Muscle of leg (tissue), 11 donors: ENCODE data around the gene MYD88. TPM values are rescaled to one million over a fixed set of nuclear protein-coding genes. Genes with fewer than 3 reads are reported as not detected.

Experiments
- DNase-seq: peaks from one replicate; pipeline ENCODE4 v3.0.0; 2013
- H3K27ac ChIP-seq: one replicate; pipeline ENCODE4 v1.5.1; 2013; ENCODE audit warnings: mild to moderate bottlenecking, low read length, control low read depth
- H3K27me3 ChIP-seq: one replicate; pipeline ENCODE4 v1.6.1; 2013; ENCODE audit warnings: low read length; ENCODE audit not compliant: control insufficient read depth, insufficient read depth
- H3K36me3 ChIP-seq: one replicate; pipeline ENCODE4 v1.6.1; 2013; ENCODE audit warnings: low read length; ENCODE audit not compliant: control insufficient read depth, insufficient read depth
- H3K4me1 ChIP-seq: one replicate; pipeline ENCODE4 v1.6.1; 2013; ENCODE audit warnings: low read length; ENCODE audit not compliant: control insufficient read depth, insufficient read depth
- H3K4me3 ChIP-seq: one replicate; pipeline ENCODE4 v1.5.1; 2013; ENCODE audit warnings: low read length, control low read depth
- H3K9me3 ChIP-seq: replicated peaks from 2 replicates; pipeline ENCODE4 v1.6.1; 2013; ENCODE audit warnings: low read depth, low read length; ENCODE audit not compliant: control insufficient read depth
- WGBS: methylation state at CpG from one replicate; pipeline ENCODE4 v1.1.5; 2013; ENCODE audit warnings: missing lambda C conversion rate; ENCODE audit not compliant: insufficient coverage; 5-methylcytosine and 5-hydroxymethylcytosine counted together
- polyA plus RNA-seq, 8 donors: library from polyadenylated mRNA; unstranded; fragments of 120-200 nt; gene quantifications; one replicate each; pipeline versions ENCODE4 v1.2.1 to v1.2.3, GENCODE V29; 2013; ENCODE audit warnings: inconsistent platforms in 1 of 8, low replicate concordance in 1 of 8; ENCODE audit not compliant: insufficient read length in 8 of 8, insufficient read depth in 1 of 8
- total RNA-seq: library from RNA; stranded (reverse); fragments of 120-200 nt; gene quantifications from one replicate; pipeline ENCODE4 v1.2.4, GENCODE V29; 2013

Gene MYD88
- total and polyA plus RNA-seq, 9 donors, result 3.9 to 31.2 (median 22.7) TPM

- WGBS, result no CpG with 5 or more reads among the region's 1 CpG
- Histone ChIP-seq H3K4me1 (no peaks in the 10 kb centered on the region), H3K27me3 (no peaks in the 10 kb centered on the region), H3K9me3 (peaks cover 2% of the 10 kb centered on the region), H3K27ac (no peak overlapping the region), H3K4me3 (no peak overlapping the region), H3K36me3 (peaks cover 11% of the 10 kb centered on the region)
- DNase-seq, result no peak
Observed at GRCh38 chr3:38186781-38187180, 48.3 kb downstream of the MYD88 start.

GRCh38 chr3:38190481-38190881, 52.0 kb downstream of the MYD88 start:
- Histone ChIP-seq H3K4me1 (no peaks in the 10 kb centered on the region), H3K9me3 (peaks cover 2% of the 10 kb centered on the region), H3K27ac (no peak overlapping the region), H3K4me3 (no peak overlapping the region), H3K27me3 (no peaks in the 10 kb centered on the region), H3K36me3 (peaks cover 7% of the 10 kb centered on the region)
- DNase-seq, result no peak

Other genes starting within 250 kb of the MYD88 start
- gene VILL, start 147.9 kb upstream of the MYD88 start, total RNA-seq, result 7.2 TPM
- gene VILL, start 147.9 kb upstream of the MYD88 start, polyA plus RNA-seq, result 10 to 100 TPM in 1 of 8 donors, 1 to 10 TPM in 7; 3.7 to 10.4 (median 6.9) TPM
- 14.0 TPM for gene PLCD1, start 109.0 kb upstream of the MYD88 start, total RNA-seq
- 10 to 100 TPM in 5 of 8 donors, 1 to 10 TPM in 3; 7.9 to 16.4 (median 10.5) TPM for gene PLCD1, start 109.0 kb upstream of the MYD88 start, polyA plus RNA-seq
- 0.22 TPM for gene DLEC1, start 99.5 kb upstream of the MYD88 start, total RNA-seq
- gene DLEC1, start 99.5 kb upstream of the MYD88 start, polyA plus RNA-seq, result under 1 TPM; 0.17 to 0.87 (median 0.34) TPM
- gene ACAA1, start 1.5 kb upstream of the MYD88 start, total RNA-seq, result 11.7 TPM
- gene ACAA1, start 1.5 kb upstream of the MYD88 start, polyA plus RNA-seq, result 10 to 100 TPM; 31.4 to 35.8 (median 33.7) TPM
- gene OXSR1, start 26.9 kb downstream of the MYD88 start, total RNA-seq, result 25.5 TPM
- 10 to 100 TPM; 30.5 to 36.5 (median 33.3) TPM for gene OXSR1, start 26.9 kb downstream of the MYD88 start, polyA plus RNA-seq
- 0.22 TPM for gene SLC22A13, start 127.2 kb downstream of the MYD88 start, total RNA-seq
- under 1 TPM in 6 of 8 donors, not detected in 2; 0.08 to 0.17 (median 0.12) TPM for gene SLC22A13, start 127.2 kb downstream of the MYD88 start, polyA plus RNA-seq
- gene SLC22A14, start 143.6 kb downstream of the MYD88 start, total RNA-seq, result 0.18 TPM
- gene SLC22A14, start 143.6 kb downstream of the MYD88 start, polyA plus RNA-seq, result under 1 TPM; 0.09 to 0.25 (median 0.18) TPM
- gene XYLB, start 208.1 kb downstream of the MYD88 start, total RNA-seq, result 3.3 TPM
- 1 to 10 TPM; 1.9 to 4.7 (median 3.3) TPM for gene XYLB, start 208.1 kb downstream of the MYD88 start, polyA plus RNA-seq